IgD-negative memory B cell (primary cell): ENCODE measurements around the gene MTFP1. TPM values are rescaled to one million over a fixed set of nuclear protein-coding genes. Genes with fewer than 3 reads are reported as not detected.
"Not testable (repeated sequence)": the region's sequence is repeated elsewhere in the genome, so short reads cannot be mapped to it uniquely, and the experiment has no call there.

Source experiments
- H3K27ac Mint-ChIP-seq, 3 donors: one replicate each; pipeline ENCODE4 v1.8.0; 2020 to 2022; ENCODE audit warnings: mild to moderate bottlenecking in 3 of 3, mixed read lengths in 3 of 3, moderate library complexity in 1 of 3
- H3K27me3 Mint-ChIP-seq: one replicate; pipeline ENCODE4 v1.8.0; 2021; ENCODE audit warnings: mixed read lengths
- H3K36me3 Mint-ChIP-seq: one replicate; pipeline ENCODE4 v1.8.0; 2020; ENCODE audit warnings: mild to moderate bottlenecking, mixed read lengths
- H3K4me1 Mint-ChIP-seq, 3 donors: one replicate each; pipeline ENCODE4 v1.8.0; 2020 to 2022; ENCODE audit warnings: mixed read lengths in 3 of 3, mild to moderate bottlenecking in 1 of 3
- H3K4me3 Mint-ChIP-seq, 4 donors: one replicate each; pipeline ENCODE4 v1.8.0; 2020 to 2022; ENCODE audit warnings: mild to moderate bottlenecking in 4 of 4, mixed read lengths in 4 of 4, moderate library complexity in 3 of 4
- H3K9me3 Mint-ChIP-seq, 3 donors: one replicate each; pipeline ENCODE4 v1.8.0; 2020 to 2021; ENCODE audit warnings: mixed read lengths in 3 of 3, mild to moderate bottlenecking in 1 of 3
- polyA plus RNA-seq: library from polyadenylated mRNA; unstranded; fragments of 300-500 nt; fragmentation: Illumina TruSeq; gene quantifications from one replicate; pipeline ENCODE4 v1.2.3, GENCODE V29; 2021

Gene MTFP1
- polyA plus RNA-seq, 1 donor from 2014 or later, result 27.8 TPM

DNA sequence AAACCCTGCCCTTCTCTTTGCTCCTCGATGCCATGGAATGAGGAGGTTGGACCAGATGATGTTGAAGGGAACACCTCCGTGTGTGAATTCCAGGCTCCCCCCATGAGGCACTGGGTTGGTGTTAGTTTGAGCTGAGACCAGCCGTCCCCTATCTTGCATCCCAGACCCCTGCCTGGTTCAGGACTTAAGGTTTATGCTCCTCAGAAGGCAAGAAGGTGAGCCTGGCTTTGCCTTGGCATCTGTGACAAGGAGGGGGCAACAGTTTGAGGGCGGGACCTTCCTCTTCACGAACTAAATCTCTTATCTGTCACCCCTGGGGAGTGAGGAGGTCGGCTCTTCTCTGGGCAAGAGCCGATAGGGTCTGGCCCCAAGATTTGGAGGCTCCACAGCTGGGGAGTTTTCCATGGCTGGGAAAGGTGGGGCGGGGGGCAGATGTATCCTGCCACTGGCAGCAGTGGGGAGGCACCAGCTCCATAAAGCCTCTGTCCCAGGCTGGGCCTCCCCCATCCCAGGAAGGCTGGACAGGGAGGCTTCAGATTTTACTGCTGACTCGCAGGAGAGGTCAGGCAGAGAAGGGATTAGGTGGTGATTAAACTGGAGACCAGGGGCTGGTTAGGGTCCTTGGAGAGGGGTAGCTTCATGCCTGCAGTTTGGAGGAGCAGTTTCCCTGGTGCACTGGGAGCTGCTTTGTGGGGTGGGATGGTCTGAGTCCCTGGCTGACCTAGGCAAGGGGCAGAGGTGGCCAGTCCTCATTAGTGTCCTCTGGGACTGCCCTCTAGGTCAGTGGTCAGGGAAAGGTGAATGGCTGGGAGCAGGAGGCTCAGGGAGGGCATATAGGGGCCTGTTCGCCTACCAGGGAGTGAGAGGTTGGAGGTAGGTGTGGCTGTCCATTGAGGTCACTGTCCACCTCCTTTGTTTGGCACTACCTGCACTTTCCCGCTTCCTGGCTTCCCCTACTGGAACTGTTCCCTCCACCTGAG lies 27.6 kb upstream of the MTFP1 start:
- no peaks in the 10 kb centered on the region for H3K36me3 Mint-ChIP-seq
- H3K4me3 Mint-ChIP-seq, result peak overlapping the region; percentile 11 to 89 (median 76)
- H3K27ac Mint-ChIP-seq, result peak overlapping the region in 2 of 3 donors; percentile 53 to 78
- H3K27me3 Mint-ChIP-seq, result peaks cover 44% of the 10 kb centered on the region
- H3K9me3 Mint-ChIP-seq, result peaks cover 0 to 2% (median 0%) of the 10 kb centered on the region in 3 donors
- peaks cover 0 to 3% (median 1%) of the 10 kb centered on the region in 3 donors for H3K4me1 Mint-ChIP-seq

DNA sequence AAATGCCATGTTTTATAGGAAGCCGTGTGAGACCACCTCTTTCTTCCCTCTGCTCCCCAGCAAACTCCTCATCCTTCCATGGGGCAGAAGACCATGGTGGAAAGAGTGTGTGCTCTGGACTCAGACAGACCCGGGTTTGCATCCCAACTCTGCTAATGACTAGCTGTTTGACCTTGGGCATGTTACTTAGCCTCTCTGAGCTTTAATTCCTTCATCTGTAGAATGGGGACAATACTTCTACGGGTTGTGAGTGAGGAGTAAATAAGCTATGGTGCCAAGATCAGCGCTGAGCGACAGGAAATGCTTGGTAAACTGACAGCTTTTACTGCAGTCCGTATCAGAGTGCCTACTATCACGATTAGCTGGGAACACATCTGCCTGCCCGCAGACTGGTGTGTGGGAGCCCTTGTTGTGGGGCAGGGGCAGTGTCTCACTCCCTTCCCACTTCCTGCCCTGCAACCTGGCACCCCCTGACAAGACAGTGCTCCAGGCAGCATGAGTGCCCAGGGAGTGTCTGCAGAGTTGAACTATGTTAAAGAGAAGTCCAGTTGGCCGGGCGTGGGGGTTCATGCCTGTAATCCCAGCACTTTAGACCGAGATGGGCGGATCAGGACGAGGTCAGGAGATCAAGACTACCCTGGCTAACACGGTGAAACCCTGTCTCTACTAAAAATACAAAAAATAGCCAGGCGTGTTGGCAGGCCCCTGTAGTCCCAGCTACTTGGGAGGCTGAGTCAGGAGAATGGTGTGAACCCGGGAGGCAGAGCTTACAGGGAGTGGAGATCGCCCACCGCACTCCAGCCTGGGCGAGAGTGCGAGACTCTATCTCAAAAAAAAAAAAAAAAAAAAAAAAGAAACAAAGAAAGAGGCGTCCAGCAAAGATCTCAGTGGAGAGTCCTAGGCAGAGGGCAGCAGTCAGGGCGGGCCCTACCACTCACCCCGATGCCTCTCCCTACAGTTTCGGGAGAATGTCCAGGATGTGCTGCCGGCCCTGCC lies 26.6 kb upstream of the MTFP1 start:
- Mint-ChIP-seq H3K36me3 (no peaks in the 10 kb centered on the region), H3K4me3 (peak overlapping the region in 2 of 4 donors; percentile 11 to 54), H3K9me3 (no peaks in the 10 kb centered on the region), H3K27ac (peak overlapping the region in 2 of 3 donors; percentile 53 to 78), H3K27me3 (peaks cover 39% of the 10 kb centered on the region), H3K4me1 (peaks cover 0 to 1% (median 0%) of the 10 kb centered on the region in 3 donors)

DNA sequence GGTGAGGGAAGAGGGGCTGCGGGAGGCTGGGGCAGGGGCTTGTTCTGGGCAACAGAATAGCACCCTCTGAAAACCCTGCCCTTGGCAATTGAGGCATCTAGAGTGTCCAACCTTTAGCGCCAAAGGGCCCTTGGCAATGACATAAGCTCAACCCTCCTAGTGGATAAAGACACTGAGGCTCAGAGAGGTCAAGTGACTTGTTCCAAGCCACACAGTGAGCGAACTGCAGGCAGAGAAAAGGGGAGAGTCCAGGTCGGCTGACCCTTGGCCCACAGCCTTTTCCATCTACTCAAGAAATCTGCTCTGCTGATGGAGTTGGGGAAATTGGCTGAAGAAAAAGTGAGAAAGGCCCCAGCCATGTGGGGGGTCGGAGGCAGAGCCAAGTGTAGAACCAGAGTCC lies 25.9 kb upstream of the MTFP1 start:
- H3K4me1 Mint-ChIP-seq, result peaks cover 0 to 1% (median 0%) of the 10 kb centered on the region in 3 donors
- no peak overlapping the region for H3K4me3 Mint-ChIP-seq
- H3K9me3 Mint-ChIP-seq, result no peaks in the 10 kb centered on the region
- H3K27me3 Mint-ChIP-seq, result peaks cover 39% of the 10 kb centered on the region
- no peaks in the 10 kb centered on the region for H3K36me3 Mint-ChIP-seq
- no peak overlapping the region for H3K27ac Mint-ChIP-seq

DNA sequence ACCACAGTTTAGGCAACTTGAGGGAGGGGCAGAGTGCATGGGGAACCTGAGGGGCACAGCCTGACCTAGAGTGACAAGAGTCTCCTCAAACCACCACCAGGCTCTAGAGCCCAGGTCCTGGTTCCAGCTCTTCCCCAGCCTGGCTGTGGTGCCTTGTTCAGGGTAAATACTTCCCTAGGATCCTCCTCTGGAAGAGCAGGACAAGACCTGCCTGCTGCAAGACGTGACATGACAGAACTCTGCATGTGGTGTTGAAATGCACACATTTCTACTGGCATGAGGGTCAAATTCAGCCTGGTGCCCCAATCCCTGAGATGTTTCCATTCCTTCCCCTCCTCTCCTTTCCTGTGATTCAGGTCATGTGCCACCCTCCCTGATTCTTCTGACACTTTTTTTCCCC lies 25.4 kb upstream of the MTFP1 start:
- Mint-ChIP-seq H3K9me3 (no peaks in the 10 kb centered on the region), H3K27ac (no peak overlapping the region), H3K27me3 (peaks cover 39% of the 10 kb centered on the region), H3K36me3 (no peaks in the 10 kb centered on the region), H3K4me1 (peaks cover 0 to 1% (median 0%) of the 10 kb centered on the region in 3 donors), H3K4me3 (no peak overlapping the region)

DNA sequence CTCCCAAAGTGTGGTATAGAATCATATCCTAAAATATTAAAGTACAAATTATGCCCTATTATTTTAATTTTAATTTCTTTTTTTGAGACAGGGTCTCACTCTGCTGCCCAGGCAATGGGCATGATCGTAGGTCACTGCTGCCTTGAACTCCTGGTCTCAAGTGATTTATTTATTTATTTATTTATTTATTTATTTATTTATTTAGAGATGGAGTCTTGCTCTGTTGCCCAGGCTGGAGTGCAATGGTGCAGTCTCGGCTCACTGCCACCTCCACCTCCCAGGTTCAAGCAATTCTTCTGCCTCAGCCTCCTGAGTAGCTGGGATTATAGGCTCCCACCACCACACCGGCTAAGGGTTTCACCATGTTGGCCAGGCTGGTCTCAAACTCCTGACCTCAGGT lies 24.5 kb upstream of the MTFP1 start:
- not testable (repeated sequence) for H3K36me3 Mint-ChIP-seq, H3K4me1 Mint-ChIP-seq, H3K4me3 Mint-ChIP-seq, H3K27ac Mint-ChIP-seq, H3K9me3 Mint-ChIP-seq
- peaks cover 30% of the 10 kb centered on the region for H3K27me3 Mint-ChIP-seq

DNA sequence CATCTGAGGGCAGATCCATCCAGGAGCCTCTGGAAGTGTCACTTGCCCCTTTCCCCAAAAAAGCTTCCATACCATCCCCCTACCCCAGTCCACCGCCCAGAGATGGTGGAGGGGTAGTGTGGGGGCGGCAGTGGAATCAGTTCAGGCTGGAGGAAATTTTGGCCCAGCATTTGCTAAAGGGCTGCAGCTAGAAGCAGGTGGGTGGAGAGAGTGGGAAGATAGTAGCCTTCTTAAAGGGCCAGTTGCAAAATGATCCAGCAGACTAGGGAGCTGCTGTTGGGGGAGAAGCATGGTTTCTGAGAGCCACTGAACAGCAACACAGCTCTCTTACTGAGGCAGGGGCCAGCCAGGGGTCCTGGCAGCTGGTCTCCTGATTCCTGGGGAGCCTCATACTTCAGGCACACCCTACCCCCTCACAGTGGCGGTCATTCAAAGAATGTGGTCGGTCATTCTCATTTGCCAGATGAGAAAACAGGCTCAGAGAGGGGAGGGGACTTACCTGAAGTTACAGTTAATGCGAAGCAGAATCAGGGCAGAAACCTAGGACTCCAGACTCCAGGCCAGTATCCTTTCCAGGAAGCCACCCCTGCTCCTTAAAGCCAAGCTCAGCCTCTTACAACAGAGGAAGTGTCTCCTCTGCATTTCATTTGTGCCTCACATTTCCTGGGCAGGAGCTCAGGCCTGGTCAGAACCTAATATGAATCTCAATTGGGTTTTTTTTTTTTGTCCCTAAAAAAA lies 23.4 kb upstream of the MTFP1 start:
- Mint-ChIP-seq H3K9me3 (no peaks in the 10 kb centered on the region), H3K4me3 (no peak overlapping the region), H3K27ac (no peak overlapping the region), H3K36me3 (no peaks in the 10 kb centered on the region), H3K27me3 (peaks cover 20% of the 10 kb centered on the region), H3K4me1 (peaks cover 0 to 1% (median 0%) of the 10 kb centered on the region in 3 donors)

DNA sequence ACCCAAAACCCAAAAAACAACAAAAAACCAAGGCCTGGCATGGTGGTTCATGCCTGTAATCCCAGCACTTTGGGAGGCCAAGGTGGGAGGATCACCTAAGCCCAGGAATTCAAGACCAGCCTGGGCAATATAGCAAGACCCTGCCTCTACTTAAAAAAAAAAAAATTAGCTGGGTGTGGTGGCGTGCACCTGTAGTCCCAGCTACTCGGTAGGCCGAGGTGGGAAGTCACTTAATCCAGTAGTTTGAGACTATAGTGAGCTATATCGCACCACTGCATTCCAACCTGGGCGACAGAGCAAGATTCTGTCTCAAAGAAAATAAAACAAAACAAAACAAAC lies 22.8 kb upstream of the MTFP1 start:
- H3K9me3 Mint-ChIP-seq, H3K27ac Mint-ChIP-seq, H3K36me3 Mint-ChIP-seq, H3K4me3 Mint-ChIP-seq, H3K4me1 Mint-ChIP-seq: not testable (repeated sequence)
- peaks cover 15% of the 10 kb centered on the region for H3K27me3 Mint-ChIP-seq

DNA sequence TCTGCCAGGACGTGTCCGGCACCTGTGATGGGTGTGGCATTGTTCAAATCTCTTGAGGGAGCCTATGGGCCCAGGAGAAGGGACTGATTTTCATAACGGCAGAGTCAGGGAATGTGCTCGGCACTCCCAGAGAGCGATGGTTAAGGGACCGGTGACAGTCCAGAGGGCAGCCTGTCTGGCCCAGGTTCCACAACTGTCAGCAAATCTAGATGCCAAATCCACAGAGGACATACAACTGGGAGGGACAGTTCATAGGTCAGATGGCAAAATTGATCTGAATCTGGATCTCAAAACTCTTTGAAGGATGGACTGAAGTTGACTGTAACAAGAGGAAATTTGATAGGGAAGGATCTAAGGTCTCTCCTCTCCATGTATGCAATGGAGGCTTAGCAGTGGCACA lies 21.3 kb upstream of the MTFP1 start:
- Mint-ChIP-seq H3K4me1 (peaks cover 0 to 1% (median 0%) of the 10 kb centered on the region in 3 donors), H3K36me3 (no peaks in the 10 kb centered on the region), H3K27me3 (peaks cover under 1% of the 10 kb centered on the region), H3K27ac (no peak overlapping the region), H3K4me3 (no peak overlapping the region), H3K9me3 (no peaks in the 10 kb centered on the region)

DNA sequence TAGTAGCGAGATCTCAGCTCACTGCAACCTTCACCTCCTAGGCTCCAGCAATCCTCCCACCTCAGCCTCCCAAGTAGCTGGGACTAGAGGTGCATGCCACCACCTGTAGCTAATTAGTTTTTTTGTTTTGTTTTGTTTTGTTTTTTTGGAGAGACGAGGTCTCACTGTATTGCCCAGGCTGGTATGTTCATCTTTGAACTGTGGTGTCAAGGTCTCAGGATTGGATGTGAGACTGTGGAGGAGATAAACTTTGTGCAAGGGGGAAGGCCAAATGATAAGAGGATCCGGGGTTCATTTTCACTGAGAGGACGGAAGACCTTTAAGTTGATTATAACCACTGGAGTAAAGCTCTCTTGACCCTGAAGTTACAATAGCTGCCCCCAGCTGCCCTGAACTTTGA lies 19.8 kb upstream of the MTFP1 start:
- no peaks in the 10 kb centered on the region for H3K27me3 Mint-ChIP-seq
- no peak overlapping the region for H3K27ac Mint-ChIP-seq
- H3K4me1 Mint-ChIP-seq, result no peaks in the 10 kb centered on the region
- no peaks in the 10 kb centered on the region for H3K36me3 Mint-ChIP-seq
- H3K9me3 Mint-ChIP-seq, result no peaks in the 10 kb centered on the region
- no peak overlapping the region for H3K4me3 Mint-ChIP-seq

DNA sequence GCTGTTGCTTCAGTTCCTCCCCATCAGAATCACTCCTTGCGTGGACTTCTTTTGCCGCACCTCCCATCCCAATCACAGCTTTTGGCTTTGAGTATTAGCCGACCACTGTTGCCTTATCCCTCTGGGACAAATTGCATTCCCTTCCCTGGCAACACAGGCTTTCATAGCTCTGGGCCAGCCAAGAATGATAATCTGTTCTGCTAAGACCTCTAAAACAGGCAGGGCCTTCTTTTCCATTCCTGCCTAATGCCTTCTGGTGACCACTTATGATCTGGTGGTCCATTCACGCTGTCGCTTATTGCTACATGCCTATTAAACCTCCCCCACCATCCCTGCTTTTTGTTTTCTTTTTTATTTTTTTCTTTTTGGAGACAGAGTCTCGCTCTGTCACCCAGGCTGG lies 19.2 kb upstream of the MTFP1 start:
- Mint-ChIP-seq H3K36me3 (no peaks in the 10 kb centered on the region), H3K27me3 (no peaks in the 10 kb centered on the region), H3K9me3 (no peaks in the 10 kb centered on the region), H3K27ac (no peak overlapping the region), H3K4me3 (no peak overlapping the region), H3K4me1 (no peaks in the 10 kb centered on the region)

DNA sequence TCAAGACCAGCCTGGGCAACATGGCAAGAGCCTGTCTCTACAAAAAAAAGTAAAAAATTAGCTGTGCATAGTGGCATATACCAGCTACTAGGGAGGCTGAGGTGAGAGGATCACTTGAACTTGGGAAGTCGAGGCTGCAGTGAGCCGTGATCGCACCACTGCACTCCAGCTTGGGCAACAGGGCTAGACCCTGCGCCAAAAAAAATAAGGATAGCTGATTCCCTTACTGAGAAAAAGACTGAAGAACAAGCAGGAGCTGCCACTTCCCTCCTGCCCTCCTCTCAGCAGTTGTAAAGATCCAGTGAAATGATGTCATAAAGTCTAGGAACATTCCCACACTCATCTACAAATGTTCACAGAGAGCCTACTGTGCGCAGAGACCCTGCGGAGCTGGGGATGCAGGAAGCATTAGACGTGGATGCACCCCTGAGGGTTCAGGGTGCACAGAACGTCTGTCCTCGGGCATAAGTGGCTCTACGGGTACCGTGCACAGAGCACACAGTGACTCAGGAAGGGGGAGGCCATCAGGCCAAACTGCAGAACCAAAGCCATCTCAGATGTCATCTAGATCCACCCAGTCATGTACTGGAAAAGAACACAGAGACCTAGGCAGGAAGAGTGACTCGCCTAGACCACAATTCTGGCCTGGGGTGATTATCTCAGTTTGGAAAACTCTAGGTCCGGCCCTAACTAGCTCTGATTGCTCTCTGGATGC lies 17.0 kb upstream of the MTFP1 start:
- H3K27me3 Mint-ChIP-seq, result no peaks in the 10 kb centered on the region
- no peaks in the 10 kb centered on the region for H3K9me3 Mint-ChIP-seq
- no peak overlapping the region for H3K4me3 Mint-ChIP-seq
- H3K27ac Mint-ChIP-seq, result no peak overlapping the region
- no peaks in the 10 kb centered on the region for H3K4me1 Mint-ChIP-seq
- peaks cover 5% of the 10 kb centered on the region for H3K36me3 Mint-ChIP-seq

DNA sequence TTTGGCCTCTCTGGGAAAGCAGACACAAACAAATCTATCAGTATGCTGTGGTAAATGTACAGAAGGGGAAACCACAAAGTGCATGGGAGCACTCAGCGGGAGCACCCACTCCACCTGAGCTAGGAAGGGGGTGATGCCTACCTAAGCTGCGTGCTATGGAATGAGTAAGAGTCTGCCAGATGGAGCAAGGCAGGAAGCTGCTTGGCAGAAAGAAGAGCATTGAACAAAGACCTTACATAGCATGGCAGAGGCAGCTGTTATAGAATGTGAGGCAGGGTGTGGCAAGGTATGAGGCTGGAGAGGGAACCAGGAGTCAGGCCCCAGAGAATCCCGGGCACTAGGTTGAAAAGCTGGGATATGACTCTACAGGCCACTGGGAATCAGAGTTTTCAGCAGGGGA lies 13.8 kb upstream of the MTFP1 start:
- Mint-ChIP-seq H3K36me3 (peaks cover 12% of the 10 kb centered on the region), H3K4me3 (no peak overlapping the region), H3K27me3 (no peaks in the 10 kb centered on the region), H3K4me1 (no peaks in the 10 kb centered on the region), H3K27ac (no peak overlapping the region), H3K9me3 (no peaks in the 10 kb centered on the region)

DNA sequence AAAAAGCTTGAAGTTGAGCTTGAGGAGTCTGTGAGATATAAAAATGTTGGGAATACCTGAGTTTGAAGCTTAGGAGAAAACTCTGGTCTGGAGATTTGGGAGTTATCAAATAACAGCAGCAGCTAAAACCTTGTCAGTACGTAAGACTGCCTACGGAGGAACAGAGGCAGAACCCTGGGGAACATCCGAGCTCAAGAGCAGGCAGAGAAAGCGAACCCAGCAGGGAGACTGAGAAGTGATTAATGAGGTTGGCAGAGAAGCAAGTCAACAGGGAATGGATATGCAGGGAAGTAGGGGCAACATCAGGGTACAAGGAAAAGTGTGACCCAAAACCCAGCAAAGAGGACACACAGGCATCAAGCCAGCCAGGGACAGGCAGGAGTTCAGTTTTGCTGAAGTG lies 12.6 kb upstream of the MTFP1 start:
- no peaks in the 10 kb centered on the region for H3K9me3 Mint-ChIP-seq
- no peak overlapping the region for H3K27ac Mint-ChIP-seq
- no peaks in the 10 kb centered on the region for H3K4me1 Mint-ChIP-seq
- peaks cover 12% of the 10 kb centered on the region for H3K36me3 Mint-ChIP-seq
- H3K27me3 Mint-ChIP-seq, result no peaks in the 10 kb centered on the region
- no peak overlapping the region for H3K4me3 Mint-ChIP-seq
